Activated naive CD4-positive, alpha-beta T cell treated with Interleukin-2 at 50 U/mL for 16 hours (primary cell): ENCODE data around the gene SLC5A4.
A peak's percentile ranks its signal among the peaks of the same experiment; 100 is the strongest.

ENCODE experiments used
- DNase-seq: peaks from one replicate; pipeline ENCODE4 v3.0.0-alpha.2; 2020

Gene SLC5A4

DNA sequence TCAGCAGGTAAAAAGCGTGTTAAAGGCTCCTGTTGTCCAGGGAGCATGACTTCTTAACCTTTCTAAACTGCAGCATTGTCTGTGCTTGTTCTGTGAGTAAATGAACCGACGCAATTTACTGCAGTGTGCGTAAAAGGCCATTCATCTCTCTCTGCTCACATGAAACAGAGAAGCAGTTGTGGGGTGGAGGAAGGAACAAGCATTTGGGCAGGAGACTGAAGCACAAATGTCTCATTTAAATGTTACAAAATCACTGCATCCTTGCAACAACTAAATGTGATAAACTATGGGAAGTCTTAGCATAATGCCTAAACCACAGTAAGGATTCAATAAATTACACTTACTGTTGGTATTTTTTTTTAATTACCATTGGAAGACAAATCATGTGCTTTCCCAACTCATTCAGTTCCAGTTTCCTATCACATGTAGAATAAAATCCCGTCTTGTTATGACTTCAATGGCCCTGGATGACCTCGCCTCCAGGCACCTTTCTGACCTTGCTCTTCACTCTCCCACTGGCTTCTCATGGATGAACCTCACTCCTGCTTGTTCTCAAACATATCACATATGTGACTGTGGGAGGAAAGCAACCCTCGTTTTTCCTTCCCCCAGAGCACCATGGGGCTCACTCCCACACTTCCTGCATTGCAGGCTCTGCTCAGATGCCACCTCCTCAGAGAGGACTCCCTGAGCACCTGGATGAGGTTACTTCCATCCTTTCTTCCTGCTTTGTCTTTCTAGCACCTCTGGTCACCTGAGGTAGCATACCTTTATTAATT, 28.6 kb downstream of the SLC5A4 start:
- DNase-seq = no peak

- DNase-seq = no peak
These were observed 32.2 kb downstream of the SLC5A4 start for GRCh38 chr22:32222991-32223390.

DNA sequence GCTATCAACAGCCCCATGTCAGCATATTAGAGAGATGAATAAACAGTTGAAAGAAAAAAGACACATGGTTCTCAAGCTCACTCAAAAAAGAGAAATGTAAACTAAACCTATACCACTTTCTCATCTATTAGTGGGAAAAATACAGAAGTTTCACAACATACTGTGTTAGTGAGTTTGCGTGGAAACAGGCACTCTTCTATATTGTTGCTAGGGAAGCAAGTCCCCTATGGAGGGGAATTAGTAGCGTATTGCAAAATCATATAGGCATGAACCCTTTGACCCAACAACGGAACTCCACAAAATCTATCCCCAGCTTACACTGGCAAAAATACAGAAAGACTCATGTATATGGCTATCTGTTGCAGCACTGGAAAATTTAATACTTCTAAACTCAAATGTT, 36.1 kb downstream of the SLC5A4 start:
- no peak for DNase-seq

- no peak for DNase-seq
These were observed 36.7 kb downstream of the SLC5A4 start for GRCh38 chr22:32218470-32218869.

GRCh38 chr22:32217465-32217864, 37.7 kb downstream of the SLC5A4 start:
- no peak for DNase-seq

GRCh38 chr22:32216911-32217310, 38.2 kb downstream of the SLC5A4 start:
- no peak for DNase-seq

DNA sequence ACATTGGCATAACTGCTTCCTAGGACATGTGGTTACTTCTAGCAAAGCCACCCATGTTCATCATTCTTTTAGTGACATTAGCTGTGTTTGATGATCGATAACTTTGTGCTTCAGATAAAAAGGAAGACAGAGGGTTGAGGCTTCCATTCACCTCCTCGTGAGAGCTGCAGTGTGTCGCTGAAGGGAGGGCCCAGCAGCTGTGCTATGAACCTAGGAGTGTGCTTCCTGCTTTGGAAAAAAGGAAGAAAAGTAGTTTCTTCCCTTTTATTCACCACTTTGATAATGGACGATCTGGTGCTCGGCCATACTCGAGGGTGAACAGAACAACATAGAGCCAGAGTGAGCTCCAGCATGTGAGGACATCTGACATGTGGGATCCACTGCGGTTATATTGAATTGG, 44.1 kb downstream of the SLC5A4 start:
- no peak for DNase-seq

- DNase-seq = no peak
These were observed 46.5 kb downstream of the SLC5A4 start for GRCh38 chr22:32208681-32209080.

DNA sequence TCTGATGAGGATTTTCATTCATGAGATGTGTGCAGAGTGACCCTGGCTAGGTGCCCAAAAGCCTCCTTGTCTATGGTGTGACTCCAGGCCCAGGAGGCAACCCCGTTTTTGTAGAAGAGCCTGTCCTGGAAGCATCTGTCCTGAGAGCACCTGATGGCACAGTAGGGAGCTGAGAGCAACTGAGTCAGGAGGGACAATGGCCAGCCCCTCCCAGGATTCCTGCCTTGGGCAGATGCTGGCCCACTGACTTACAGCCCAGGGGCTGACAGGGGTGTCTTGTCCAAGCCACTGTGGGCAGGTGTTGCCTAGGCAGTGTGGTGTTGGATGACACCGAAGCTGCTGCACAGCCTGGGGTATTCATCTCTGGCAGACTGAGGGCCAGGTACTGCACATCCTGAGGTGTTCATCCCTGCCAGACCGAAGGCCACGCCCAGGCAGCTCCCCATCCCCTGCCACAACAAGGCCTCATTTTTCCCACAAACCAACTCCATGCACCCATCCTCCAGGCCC, 47.1 kb downstream of the SLC5A4 start:
- no peak for DNase-seq

DNA sequence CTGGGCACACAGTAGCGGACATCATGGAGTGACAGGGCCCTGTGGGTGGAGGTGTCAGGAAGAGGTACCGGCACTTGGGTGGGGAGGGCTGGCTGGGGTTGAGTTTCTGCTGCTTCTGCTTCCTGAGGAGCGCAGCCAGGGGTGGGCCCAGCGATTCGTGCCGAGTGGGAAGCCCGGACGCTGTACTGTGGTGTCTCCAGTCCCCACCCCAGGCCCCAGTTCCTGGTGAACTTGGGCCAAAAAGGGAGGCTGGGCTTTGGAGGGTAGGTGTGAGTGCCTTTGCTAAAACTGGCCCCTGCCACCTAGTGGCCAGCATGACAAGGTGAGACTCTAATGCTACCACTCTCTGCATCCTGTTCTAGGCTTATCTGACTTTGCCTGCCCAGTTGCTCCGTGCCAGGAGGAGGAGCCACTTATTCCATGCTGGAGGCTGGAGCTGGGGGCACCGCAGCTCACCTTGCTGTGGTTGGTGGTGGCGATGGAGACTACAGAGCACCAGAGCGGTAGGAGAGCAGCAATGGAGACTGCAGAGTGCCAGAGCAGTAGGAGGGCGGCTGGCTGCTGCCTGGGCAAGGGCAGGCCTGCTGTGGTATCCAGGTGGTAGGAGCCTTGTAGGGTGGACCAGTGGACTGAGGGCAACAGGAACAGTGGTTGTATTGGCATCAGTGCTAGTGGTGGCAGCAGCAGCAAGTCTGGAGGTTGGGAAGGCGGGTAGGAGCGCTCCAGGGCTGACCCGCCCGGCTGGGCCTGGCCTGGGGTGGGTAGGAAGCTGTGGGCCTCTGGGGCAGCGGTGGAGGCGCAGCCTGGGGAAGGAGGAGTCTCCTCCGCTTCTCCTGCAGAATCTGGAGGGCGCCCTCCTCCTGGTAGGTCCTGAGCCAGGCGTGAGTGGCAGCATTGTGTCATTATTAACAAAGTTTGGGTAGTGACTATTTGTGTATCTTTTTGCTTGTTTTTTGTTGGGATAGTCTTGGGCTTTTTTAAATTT, 48.1 kb downstream of the SLC5A4 start:
- peak; percentile 40 for DNase-seq

- no peak for DNase-seq
These were observed 49.0 kb downstream of the SLC5A4 start for GRCh38 chr22:32205974-32206773.

DNA sequence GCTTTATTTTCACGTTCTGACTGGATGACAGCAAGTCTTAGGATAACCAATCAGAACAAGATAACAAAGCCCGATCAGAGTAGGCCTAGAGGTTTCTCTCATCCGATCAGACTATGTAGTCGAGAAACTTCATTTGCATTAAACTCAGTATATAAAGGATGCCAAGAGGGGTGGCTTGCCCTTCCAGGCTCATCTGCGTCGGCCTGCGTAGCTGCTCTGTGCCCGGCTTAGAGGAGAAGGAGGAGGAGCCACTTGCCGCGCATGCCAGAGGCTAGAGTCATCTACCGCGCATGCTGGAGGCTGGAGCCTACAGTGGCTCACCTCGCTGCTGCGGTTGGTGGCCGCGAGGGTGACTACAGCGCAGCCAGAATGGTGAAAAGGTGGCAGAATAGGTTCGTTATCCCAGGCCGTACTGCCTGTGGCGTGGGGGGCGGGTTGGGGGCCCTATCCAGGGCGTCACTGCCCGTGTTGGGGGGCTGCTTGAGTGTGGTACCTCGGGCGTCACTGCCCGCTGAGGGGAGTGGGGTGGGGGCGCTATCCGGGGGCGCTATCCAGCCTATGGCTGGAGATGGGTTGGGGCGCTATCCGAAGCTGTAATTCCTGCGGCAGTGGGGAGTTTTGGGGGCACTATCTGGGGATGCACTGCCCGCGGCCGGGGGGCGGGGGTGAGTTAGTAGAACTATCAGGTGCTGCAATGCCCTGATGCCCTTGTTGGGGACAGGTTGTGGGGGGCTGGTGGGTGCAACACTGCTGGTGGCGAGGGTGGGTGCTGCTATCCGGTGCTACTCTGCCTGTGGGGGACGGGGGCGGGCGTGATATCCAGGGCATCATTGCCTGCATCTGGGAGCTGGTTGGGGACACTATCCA, 50.1 kb downstream of the SLC5A4 start, which contains the start of gene RFPL2:
TSS of gene RFPL2 (minus strand) at position 218 of the 867 bp plus-strand sequence. CDS start 2,622 bp downstream, outside the sequence.
- DNase-seq = peak; percentile 37

DNA sequence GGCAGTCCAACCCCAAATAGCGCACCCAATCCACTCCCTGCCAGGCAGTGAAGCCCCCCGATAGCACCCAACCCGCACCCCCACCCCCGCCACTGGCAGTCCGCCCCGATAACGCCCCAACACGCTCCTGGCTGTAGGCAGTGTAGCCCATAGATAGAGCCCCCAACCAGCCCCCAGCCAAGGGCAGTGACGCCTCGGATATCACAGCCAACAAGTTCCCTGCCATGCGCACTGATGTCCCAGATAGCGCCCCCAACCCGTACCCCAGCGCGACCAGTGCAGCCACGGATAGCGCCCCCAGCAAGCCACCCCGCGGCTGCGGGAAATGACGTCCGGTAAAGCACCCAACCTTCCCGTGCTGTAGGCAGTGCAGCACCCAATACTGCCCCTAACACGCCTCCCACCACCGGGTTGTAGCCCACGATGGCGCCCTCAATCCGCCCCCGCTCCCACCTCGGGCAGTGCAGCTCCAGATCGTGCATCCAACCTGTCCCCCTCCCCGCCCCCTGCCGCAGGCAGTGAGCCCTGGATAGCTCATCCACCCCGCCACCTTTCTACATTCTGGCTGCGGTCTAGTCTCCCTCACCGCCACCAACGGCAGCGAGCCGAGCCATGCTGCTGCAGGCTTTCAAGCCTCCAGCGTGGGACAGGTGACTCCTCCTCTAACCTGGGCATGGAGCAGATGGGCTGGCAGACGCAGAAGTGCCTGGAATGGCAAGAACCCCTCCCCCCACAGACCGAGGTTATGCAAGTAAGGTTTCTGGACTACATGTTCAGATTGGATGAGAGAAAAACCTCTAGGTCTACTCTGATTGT, 50.9 kb downstream of the SLC5A4 start:
- DNase-seq = peak; percentile 9

DNA sequence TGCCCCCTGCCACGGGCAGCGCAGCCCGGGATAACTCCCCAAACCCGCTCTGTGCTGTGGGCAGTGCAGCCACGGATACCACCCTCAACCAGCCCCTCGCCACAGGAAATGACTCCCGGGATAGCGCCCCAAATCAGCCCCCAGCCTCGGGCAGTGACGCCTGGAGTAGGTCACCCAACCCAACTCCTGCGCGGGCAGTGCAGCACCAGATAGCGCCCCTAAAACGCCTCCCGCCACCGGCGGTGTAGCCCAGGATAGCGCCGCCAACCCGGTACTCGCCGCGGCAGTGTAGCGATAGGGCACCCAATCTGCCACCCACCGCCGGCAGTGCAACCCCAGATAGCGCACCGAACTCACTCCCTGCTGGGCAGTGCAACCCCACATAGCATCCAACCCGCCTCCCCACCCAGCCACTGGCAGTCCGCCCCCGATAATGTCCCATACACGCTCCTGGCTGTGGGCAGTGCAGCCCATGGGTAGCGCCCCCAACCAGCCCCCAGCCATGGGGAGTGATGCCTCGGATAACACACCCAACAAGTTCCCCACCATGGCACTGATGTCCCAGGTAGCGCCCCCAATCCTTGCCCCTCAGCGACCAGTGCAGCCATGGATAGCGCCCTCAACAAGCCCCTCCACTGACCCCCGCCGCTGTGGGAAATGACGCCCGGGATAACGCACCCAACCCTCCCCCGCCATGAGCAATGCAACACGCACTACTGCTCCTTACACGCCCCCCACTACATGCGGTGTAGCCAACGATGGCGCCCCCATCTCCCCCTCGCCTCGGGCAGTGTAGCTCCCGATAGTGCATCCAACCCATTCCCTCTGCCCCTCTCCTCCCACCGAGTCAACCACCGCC, 51.7 kb downstream of the SLC5A4 start:
- DNase-seq = no peak

DNA sequence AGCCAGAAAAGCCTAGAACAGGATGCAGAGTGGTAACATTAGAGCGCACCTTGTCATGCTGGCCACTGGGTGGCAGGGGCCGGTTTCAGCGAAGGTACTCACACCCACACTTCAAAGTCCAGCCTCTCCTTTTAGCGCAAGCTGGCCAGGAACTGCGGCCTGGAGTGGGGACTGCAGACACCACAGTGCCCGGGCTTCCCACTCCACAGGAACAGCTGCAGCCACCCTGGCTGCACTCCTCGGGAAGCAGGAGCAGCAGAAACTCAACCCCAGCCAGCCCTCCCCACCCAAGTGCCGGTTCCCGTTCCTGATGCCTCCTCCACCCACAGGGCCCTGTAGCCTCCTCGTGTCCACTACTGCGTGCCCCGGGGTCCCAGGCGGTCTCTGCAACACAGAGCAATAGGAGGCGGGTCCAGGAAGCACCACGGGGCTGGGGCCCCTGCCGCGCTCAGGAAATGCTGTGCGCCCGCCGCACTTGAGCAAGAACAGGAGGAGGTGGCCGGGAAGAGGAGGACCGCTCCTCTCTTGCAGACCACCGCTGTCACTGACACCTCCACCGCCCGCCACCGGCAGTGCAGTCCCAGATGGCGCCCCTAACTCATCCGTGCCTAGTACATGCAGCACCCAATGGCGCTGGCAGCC, 52.5 kb downstream of the SLC5A4 start:
- peak; percentile 40 for DNase-seq

DNA sequence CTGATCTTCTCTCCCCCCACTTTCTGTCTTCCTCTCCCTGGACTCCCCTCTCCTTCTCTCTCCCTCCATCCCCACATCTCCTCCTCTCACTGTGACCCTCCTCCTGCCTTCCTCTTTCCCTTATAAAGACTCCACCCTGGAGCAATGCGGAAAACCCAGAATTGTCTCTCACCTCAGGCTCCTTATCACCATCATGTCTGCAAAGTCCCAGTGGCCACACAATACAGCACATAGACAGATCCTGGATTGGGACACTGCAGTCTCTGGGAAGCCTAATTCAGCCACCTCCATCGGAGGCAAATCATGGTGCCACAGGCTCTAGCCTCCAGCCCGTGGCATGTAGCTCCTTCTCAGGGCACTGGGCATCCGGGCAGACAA, 53.0 kb downstream of the SLC5A4 start:
- DNase-seq = no peak

DNA sequence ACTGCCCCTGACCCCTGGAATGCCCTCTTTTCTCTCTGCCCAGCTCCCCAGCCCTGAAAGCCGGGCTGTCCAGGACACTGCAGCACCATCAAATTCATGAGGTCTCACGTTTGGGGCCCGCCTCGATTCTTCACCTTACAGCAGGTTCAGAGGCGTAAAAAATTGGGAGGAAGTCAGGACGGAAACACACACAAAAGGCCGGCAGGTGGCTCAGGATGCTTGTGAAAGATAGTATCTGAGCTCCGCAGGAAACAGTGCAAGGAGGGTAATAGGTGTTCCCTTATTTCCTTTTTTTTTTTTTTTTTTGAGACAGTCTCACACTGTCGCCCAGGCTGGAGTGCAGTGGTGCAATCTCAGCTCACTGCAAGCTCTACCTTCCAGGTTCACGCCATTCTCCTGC, 54.4 kb downstream of the SLC5A4 start:
- DNase-seq = peak; percentile 9

DNA sequence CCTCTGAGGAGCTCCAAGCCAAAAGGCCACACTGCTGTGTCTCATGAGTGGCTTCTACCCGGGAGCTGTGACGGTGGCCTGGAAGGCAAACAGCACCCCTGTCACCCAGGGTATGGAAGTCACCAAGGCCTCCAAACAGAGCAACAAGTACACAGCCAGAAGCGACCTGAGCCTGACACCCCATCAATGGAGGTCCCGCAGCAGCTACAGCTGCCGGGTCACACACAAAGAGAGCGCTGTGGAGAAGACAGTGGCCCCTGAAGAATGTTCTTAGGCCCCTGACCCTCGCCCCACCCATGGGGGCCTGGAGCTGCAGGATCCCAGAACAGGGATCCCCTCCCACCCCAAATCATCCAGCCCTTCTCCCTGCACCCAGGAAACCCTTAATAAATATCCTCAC, 55.2 kb downstream of the SLC5A4 start:
- no peak for DNase-seq

GRCh38 chr22:32199341-32199740, 55.8 kb downstream of the SLC5A4 start:
- DNase-seq = no peak
